KBM-7 (cell line): ENCODE data around the gene TMEM134.

Source experiments
- DNase-seq: peaks from one replicate; pipeline ENCODE4 v3.0.0-alpha.2; 2015
- in situ Hi-C: fragments of 300-500 bp; cut with MboI; formaldehyde crosslinking; loops from 2 replicates; pipeline ENCODE4 v1.14.3; 2020; ENCODE audit warnings: low sequenced_read_pairs, low pct_unique_long_range_greater_than_20kb, mixed read lengths

The TMEM134 gene

GRCh38 chr11:67441731-67442351 lies 27.2 kb downstream of the TMEM134 start:
- no peak for DNase-seq
- in situ Hi-C loops, result no loop called here

GRCh38 chr11:67441098-67441563 lies 27.9 kb downstream of the TMEM134 start:
- in situ Hi-C loops, result no loop called here
- no peak for DNase-seq

GRCh38 chr11:67440229-67441097 lies 28.6 kb downstream of the TMEM134 start:
- in situ Hi-C loops, result no loop called here
- no peak for DNase-seq

DNA sequence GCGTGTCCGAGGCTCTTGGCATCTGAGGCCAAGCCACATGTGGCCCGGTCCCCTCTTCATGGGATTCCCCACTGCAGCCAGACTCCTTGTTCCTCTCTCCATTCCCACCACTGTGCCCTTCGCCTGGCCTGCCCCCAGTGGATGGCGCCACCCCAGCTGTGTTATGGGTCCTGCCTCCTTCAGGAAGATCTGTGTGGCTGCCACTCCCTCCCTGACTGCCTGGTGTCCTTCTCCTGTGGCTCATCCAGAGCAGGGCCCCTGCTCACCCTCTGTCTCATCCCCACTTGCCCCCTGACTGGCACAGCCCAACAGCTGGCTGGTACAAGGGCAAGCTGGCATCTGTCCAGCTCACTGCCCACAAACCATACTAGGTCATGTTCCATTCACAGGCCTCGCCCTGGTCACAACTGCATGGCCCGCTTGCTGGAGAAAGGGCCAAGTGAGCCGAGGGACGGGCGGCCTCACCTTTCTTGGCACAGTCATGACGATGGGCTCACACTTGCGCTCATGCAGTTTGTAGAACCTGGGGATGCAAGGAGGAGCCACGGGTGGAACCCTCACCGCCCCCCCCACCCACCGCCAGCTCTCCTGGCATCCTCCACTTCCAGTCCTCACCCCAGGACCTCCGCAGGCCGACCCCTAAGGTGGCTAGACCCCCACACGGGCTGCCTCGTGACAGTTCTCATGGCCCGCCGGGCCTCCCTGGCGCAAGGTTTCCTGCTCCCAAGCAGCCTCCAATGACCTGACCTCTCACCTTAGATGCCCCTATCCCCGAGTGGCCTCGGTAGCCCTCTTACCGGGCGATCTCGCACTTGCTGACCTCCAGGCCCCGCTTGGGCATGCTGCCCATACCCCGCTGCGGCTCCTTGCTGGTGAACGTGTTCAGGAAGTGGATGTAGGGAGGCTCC lies 29.5 kb downstream of the TMEM134 start:
- peak; percentile 71 for DNase-seq
- in situ Hi-C loops, result no loop called here

DNA sequence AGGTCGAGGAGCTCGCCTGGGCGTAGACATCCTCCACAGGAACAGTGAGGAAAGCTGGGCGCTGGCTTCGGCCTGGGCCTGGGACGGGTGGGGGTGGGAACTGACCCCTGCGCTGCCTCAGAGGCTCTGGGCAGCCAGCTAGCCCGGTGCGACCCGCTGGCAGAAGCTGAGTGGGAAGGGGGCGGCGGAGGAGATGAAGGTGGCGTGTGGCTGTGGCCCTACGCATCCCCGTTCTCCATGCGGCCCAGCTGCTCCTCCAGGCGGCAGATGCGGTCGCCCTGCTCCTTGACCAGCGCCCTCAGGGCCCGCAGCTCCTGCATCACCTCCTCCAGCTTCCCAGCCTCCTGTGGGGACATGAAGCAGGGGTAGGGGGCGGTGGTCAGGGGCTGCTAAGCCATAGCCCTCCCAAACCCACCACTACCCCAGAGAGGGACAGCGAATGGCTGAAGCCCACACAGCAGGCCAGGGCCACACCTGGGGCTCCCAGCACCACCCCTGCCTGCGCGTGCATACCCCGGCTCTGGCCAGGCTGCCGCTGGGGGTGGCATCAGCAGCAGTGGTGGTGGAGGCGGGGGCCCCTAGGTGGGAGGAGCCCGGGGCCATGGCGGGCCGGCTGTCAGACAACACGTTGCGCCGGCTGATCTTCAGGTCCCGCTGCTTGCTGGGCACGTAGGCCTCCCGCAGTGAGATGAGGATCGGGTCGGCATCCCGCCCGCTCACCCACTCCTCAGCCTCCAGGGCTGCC lies 30.7 kb downstream of the TMEM134 start:
- in situ Hi-C loops, result no loop called here
- no peak for DNase-seq

DNA sequence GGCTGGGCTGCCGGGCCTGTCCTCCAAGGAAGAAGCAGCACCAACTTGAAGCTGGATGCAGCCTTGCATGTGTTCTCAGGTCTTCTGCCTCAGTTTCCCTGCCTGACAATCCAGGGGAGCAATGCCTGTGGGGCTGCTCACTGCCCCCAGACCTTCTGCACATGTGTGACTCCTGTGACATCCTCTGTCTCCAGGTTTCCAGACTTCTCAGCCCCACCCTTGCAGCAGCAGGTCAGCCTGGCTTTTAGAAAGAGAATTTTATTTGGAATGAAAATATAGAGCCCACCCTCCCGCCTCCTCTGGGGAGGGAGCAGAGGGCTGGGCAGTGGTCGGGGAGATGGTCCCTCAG lies 31.3 kb downstream of the TMEM134 start:
- no peak for DNase-seq
- in situ Hi-C loops, result no loop called here

GRCh38 chr11:67437082-67437808 lies 31.8 kb downstream of the TMEM134 start, which contains the start of gene PTPRCAP:
TSS of gene PTPRCAP (minus strand) at chr11:67437682. CDS start at chr11:67437619, 63 bp downstream.
- DNase-seq, result peak; percentile 76
- in situ Hi-C loops, result no loop called here

- DNase-seq, result peak; percentile 72
- in situ Hi-C loops, result no loop called here
These were observed 32.5 kb downstream of the TMEM134 start for GRCh38 chr11:67436459-67437081.

DNA sequence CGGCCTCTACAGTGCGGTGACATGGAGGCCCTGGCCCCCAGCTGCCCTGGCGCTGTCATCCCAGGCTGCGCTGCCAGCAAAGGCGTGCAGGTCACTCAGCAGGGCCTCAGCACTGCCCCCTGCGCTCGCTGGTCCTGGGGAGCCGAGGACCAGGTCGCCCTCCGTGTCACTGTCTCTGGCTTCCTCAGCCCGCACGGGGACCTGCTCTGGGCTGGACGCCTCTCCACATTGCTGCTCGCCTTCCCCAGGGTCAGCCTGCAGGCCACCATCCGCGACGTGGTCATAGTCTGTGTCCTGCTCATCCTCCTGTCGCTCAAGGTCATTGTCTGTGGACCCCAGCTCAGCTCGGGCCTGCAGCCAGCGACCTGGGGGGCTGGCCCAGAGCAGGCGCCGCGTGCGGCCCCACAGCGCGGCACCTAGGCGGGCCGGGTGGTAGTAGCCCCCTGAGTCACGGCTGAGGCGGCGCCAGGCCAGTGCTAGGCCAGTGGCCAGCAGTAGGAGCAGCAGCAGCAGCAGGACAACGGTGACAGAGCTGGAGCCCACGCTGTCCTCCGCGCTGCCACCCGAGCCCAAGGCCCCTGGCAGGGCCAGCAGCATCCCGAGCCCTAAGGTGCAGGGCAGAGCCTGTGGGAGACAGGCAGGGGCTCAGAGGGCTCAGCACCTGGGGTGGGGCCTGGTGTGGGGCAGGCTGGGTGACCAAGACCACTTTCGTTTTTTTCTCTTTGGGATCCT lies 33.2 kb downstream of the TMEM134 start:
- in situ Hi-C loops, result no loop called here
- DNase-seq, result no peak

DNA sequence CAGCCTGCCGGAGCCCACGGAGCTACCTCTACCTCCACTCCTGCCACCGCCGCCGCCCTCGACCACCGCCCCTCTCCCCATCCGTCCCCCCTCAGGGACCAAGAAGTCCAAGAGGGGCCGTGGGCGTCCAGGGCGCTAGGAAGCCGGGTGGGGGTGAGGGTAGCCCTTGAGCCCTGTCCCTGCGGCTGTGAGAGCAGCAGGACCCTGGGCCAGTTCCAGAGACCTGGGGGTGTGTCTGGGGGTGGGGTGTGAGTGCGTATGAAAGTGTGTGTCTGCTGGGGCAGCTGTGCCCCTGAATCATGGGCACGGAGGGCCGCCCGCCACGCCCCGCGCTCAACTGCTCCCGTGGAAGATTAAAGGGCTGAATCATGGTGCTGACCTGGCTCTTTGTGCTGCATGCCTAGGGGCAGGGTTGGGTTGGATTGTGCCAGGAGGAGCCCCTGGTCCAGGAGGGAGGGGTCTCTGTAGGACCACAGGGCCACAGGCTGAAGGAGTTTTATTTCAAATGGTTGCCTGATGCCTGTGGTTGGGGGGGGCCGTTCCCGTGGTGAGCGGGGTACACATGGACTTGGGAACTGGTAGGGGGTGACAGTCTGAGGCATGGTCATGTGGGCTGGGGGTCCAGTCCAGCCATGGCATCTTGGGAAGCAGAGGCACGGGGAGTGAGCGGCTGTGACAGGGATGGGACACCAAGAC lies 33.9 kb downstream of the TMEM134 start:
- in situ Hi-C loops, result no loop called here
- no peak for DNase-seq

GRCh38 chr11:67434395-67434881 lies 34.6 kb downstream of the TMEM134 start:
- no peak for DNase-seq
- in situ Hi-C loops, result no loop called here

- in situ Hi-C loops, result no loop called here
- no peak for DNase-seq
These were observed 35.3 kb downstream of the TMEM134 start for GRCh38 chr11:67433536-67434394.

GRCh38 chr11:67432655-67433349 lies 36.2 kb downstream of the TMEM134 start:
- in situ Hi-C loops, result no loop called here
- no peak for DNase-seq

DNA sequence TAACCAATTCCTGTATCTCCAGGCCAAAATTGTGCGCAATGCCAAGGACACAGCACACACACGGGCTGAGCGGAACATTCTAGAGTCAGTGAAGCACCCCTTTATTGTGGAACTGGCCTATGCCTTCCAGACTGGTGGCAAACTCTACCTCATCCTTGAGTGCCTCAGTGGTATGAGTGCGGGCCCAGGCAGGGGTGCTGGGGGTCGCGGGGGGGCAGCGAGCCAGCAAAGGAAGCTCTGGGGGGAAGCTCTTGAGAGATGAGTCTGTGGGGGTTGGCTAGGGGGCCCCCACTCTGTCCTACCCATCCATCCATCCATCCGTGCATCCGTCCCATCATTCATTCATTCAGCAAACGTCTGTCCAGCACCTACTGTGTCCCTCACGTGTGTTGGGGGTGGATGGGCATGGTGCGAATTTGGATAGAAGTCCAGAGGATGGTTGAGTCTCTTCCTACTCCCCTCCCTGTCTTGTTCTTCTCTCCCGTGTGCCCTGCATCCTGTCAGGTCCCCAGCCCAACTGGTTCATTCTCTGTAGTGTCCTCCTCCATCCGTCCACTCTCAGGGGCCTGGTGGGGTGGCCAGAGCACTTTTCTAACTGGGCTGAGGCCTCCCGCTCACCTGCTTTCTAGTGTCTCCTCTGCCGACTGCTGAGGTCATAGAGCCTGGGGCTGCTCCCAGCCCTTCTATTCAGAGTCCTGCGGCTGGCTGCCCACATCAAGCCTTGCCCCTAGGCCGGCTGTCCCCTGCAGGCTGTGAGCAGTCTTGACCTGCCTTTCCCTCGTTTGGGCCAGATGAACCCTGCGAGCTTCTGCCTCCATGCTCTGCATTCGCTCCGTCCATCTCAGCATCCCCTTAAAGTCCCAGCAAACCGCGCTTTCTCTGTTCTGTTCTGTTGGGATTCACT lies 37.5 kb downstream of the TMEM134 start:
- in situ Hi-C loops, result no loop called here
- no peak for DNase-seq
